ENCODE data around the gene RNF220.

RNF220 gene

GRCh38 chr1:44436401-44437106 is 31.5 kb downstream of the RNF220 start:
- DNase-seq = no peak

GRCh38 chr1:44437107-44437716 is 32.2 kb downstream of the RNF220 start:
- DNase-seq = no peak

DNA sequence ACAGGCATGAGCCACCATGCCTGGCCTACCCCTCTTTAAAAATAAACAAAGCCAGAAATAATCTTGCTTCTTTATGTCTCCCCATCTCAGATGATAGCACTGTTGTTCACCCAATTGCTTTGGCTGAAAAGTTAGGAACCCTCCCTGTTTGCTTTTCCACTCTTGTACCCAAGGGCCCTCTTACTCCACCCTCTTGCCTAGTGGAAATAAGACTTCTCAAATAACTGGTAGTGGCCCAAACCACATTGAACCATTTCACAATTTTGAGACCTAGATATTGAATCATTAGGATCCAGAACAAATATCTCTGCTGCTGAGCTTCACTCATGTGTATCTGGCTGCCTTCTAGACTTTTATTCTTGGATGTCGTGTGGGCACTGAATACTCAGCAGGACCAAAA is 37.7 kb downstream of the RNF220 start:
- DNase-seq = no peak

- no peak for DNase-seq
These were observed 42.2 kb downstream of the RNF220 start for GRCh38 chr1:44447051-44447810.

DNA sequence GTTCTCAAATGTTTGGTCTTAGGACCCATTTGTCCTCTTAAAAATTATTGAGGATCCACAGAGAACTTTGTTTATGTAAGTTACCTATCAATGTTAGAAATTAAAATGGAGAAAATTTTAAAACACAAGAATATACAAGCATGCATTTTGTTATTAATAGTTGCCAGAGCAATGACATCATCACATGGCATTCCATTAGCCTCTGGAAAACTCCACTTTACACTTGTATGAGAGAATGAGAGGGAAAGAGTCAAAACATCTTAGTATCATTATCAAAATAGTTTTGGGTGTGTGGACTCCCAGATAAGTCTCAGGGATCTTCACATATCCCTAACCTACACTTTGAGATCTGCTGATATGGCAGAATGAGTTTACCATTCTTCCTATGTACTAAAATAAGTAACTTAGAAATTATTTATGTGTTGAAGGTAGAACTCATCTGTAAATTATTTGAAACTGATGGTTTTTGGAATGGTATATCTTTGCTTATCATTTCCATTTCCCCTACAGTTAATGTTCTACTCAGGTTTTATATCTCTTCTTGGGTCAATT is 48.8 kb downstream of the RNF220 start:
- DNase-seq = no peak

DNA sequence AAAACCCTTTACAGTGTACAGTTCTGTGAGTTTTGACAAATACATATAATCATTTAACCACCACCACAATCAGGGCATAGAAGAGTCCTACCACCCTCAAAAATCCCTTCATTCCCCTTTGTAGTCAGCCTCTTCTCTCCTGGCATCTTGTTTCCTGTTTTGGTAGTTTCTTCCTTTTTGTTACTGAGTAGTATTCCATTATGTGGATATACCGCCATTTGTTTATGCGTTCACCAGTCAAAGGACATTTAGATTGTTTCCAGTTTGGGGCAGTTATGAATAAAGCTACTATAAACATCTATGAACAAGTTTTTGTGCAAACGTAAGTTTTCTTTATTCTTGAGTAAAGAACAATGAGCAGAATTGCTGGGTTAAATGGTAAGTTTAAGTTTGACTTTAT is 49.6 kb downstream of the RNF220 start:
- no peak for DNase-seq

DNA sequence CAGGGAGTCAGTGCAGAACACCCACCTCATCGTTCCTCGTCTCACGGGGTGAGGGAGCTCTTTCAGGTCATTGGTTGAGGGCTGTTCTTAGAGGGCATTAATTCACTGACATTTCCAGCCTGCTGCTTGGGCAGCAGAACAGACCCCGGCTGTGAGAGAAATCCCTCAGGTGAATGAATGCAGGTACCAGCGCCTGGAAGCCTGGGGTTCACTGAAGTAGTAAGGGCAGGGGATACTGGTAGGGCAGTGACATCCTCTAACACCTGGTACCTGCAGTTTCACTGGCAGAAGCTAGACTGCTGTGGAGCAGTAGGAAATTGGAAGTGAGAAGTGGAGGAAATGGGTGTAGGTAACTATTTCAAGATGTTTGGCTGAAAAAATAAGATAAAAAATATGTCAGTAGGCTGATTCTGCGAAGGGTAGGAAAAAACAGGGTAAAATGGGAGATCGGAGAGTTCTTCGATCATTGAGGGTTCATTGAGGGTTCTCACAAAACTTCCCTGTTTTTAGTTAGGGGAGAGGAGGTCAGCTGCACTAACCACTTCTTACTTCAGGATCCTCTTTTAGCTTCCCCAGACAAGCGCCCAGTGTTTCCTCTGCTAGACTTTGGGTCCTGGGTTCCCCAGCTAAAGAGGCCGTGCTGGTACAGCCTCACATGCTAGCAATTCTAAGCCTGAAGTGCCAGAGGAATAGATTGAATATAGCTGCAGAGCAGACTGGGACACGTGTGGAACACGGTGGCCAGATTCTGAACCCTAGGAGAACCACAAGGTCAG is 55.2 kb downstream of the RNF220 start:
- DNase-seq = no peak

GRCh38 chr1:44464361-44464760 is 59.3 kb downstream of the RNF220 start:
- DNase-seq = no peak

GRCh38 chr1:44467566-44467965 is 62.5 kb downstream of the RNF220 start:
- DNase-seq = no peak

- DNase-seq = no peak
These were observed 66.9 kb downstream of the RNF220 start for GRCh38 chr1:44471911-44472453.

DNA sequence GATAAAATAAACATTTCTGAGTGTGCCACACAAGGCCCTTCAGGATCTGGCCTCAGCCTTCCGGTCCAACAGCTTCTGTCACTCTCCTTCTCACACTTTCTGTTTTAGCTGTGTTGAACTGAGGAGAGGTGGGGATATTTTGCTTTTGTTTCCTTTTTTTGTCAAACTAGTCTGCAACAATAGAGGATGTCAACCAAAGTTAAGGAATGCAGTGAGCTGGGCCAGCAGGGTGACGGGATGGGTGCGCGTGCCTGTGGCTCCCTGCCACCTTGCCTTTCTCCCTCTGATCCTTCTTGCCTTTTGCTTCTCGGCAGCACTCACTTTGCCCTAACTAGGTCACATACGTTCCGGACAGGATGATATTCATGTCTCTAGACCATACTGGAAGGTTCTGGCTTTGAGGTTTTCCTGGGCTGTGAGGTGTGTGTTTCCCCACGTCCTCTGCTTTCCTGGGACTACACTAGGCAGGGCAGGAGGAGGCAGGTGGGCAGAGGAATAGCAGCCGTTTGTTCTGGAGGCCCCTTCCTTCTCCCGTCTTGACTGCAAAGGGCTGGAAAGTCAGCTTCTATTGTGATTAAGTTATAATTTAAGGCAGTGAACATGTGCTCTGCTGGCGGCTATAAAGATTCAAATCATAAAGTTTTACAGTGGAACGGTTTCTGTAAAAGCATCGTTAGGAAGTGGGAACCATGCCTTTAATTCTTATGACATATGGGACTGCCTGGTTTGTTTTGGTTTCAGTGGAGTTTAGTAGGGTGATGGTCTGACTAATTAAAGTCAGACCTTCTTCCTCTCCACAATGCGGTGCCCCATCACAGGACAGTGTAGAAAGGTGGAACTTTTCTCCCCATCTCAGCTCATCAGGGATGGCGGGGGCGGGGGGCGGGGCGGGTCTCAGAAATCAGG is 67.8 kb downstream of the RNF220 start:
- no peak for DNase-seq

DNA sequence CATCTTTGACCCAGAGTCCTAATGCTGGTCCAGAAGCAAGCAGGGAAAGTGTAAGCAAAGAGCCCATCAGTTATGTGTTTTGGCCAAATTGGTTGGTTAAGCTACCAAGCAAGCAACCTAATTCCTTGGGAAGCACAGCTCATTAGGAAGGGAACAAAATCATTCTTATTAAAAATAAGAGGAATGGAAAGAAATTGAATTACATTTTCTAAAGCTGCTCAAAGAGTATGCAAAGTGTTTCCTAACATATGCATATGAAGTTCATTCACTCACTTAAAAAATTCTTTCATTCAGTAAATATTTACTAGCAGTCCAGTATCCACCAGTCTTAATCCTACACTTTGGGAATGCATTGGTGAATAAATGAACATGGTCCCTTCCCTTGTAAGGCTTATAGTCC is 71.8 kb downstream of the RNF220 start:
- DNase-seq = no peak

- DNase-seq = no peak
These were observed 76.6 kb downstream of the RNF220 start for GRCh38 chr1:44481701-44482100.

DNA sequence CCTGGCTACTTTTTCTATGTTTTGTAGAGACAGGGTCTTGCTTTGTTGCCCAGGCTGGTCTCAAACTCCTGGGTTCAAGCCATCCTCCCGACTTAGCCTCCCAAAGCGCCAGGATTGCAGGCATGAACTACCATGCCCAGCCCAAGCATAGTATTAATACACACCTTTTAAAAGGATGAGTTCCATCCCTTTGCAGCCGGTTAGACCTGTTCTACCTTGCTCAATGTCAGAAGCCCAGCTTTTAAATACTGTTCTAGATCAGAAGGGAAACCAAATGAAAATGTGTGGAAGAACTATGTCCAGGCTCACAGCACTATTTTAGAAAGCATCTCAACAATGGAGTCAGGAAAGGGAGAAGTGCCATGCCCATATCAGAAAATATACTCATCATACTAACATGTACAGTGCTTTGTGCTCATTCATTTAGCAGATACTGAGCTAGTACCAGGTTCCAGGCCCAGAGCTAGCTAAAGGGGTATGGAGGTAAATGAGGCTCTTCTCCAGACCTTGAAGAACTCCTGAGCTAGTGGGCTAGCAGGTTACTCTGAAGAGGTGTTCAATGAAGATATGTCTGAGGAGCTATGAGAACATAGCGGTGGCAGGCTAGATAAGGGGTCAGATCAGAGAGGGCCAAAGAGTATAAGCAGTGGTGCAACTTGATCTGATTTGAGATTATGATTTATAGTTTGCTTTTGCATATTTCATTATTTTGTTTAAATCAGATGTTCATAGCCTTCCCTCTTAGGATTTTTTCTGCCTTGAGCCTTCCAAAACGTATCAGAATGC is 78.2 kb downstream of the RNF220 start:
- DNase-seq = no peak

GRCh38 chr1:44484155-44484688 is 79.2 kb downstream of the RNF220 start:
- no peak for DNase-seq

DNA sequence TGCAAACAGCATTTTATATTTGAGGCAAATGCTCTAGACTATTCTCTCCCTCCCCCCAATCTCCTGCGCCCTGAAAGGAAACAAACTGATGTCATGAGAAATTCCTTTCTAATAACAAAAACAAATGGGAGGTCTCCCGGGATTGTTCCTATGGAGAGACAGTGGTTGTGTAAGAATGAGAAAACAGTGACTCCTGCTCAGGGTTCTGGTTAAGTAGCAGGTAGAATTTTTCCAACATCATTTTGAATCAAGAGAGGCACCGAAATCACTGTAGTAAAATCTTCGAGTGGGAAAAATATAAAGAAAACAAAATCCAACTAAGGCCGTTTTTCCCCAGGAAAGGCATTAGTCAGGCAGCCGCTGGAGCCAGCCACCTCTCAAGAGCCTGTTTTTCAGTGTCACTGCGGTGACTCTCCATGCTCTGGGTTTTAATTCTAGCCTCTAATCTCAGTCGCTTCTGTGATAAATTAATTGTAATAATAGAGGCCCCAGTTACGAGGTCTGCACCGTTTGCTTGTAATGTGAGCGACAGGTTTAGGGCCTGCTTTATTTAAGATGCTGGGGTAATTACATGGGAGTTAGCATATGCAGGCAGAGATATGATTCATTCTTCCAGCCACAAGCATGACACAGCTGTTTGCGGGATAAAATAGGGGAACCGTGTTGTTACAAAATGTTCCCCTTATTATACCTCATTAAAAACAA is 80.3 kb downstream of the RNF220 start:
- DNase-seq = peak; percentile 14

DNA sequence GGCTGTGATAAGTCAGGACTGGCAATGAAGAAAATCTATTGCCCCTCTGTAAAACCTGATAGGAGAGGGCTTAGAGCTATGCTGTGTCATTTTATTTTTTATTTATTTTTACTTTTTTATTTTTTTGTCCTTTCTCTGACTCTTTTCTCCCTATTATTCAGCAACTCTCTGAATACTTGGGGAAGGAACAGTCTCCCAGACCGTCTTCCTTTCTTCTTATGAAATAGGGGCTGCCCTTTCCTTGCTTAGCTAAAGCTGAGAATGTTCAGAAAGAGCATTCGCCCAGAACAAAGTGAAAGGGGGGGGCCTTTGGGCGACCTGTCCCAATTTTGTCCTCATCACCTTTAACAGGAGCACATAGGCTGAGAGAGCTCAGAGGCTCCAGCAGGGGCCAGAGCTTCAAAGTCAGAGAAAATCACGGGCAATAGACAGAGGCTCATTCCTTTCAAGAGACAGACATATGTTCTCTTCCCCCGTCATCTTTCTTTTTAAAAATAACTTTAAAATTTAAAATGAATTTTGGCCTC is 80.9 kb downstream of the RNF220 start:
- DNase-seq = no peak

GRCh38 chr1:44489481-44489880 is 84.4 kb downstream of the RNF220 start:
- no peak for DNase-seq

GRCh38 chr1:44496541-44497171 is 91.6 kb downstream of the RNF220 start:
- no peak for DNase-seq
